Adrenal gland (tissue), 5 donors: ENCODE data around the gene BMPR1B.

ENCODE experiments used
- POLR2A ChIP-seq, 2 donors: fragments of 450-650 bp; IDR thresholded peaks; one replicate each; pipeline ENCODE4 v1.6.1; 2017; ENCODE audit warnings: antibody characterized with exemption in 2 of 2, mild to moderate bottlenecking in 2 of 2, moderate library complexity in 1 of 2
- TF ChIP-seq, protein P1 (sequence below), 6 experiments: fragments of 450-650 bp in 4 of 6; fragments of 200-600 bp in 2 of 6; sonication (generic) in 1 of 6; IDR thresholded peaks; 1 replicate in 5 of 6; 2 replicates in 1 of 6; pipeline versions ENCODE4 v1.5.1 to v1.8.0; 2016 to 2021; ENCODE audit warnings: antibody characterized with exemption in 6 of 6, mild to moderate bottlenecking in 2 of 6, moderate library complexity in 1 of 6
- donor health status: DM: no; HTN: no; CAD: no.

DNA sequence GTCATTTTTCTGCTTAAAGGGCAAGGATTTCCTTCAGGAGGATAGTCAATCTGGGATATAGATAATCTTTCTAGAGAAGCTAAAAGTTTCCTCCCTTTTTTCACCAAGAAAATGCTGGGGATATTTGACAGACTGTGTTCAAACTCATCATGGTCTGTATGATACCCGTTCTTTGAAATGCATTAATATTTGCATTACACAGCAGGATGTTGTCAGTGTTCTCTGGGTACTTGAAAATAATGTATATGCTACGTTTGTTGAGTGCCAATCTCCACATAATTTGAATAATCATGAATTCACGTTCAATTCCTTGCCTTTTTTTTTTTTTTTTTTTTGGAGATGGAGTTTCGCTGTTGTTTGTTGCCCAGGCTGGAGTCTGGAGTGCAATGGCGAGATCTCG is 18.0 kb upstream of the BMPR1B start:
- TF ChIP-seq, protein P1, sequence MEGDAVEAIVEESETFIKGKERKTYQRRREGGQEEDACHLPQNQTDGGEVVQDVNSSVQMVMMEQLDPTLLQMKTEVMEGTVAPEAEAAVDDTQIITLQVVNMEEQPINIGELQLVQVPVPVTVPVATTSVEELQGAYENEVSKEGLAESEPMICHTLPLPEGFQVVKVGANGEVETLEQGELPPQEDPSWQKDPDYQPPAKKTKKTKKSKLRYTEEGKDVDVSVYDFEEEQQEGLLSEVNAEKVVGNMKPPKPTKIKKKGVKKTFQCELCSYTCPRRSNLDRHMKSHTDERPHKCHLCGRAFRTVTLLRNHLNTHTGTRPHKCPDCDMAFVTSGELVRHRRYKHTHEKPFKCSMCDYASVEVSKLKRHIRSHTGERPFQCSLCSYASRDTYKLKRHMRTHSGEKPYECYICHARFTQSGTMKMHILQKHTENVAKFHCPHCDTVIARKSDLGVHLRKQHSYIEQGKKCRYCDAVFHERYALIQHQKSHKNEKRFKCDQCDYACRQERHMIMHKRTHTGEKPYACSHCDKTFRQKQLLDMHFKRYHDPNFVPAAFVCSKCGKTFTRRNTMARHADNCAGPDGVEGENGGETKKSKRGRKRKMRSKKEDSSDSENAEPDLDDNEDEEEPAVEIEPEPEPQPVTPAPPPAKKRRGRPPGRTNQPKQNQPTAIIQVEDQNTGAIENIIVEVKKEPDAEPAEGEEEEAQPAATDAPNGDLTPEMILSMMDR (IDR thresholded peaks at IDR 0.05): no peak
- no peak for TF ChIP-seq POLR2A (IDR thresholded peaks at IDR 0.05)
